Neutrophil (primary cell): ENCODE data around the gene PBX3.

Experiments used
- H3K27ac ChIP-seq: fragments of 200-600 bp; sonication (generic); 2 replicates; pipeline ENCODE4 v1.5.1; 2016; ENCODE audit warnings: mild to moderate bottlenecking, moderate library complexity
- H3K27me3 ChIP-seq: fragments of 200-600 bp; sonication (generic); 2 replicates; pipeline ENCODE4 v1.6.0; 2016; ENCODE audit warnings: mild to moderate bottlenecking
- H3K36me3 ChIP-seq: fragments of 200-600 bp; sonication (generic); 2 replicates; pipeline ENCODE4 v1.5.1; 2017
- H3K4me1 ChIP-seq, 2 experiments: fragments of 200-600 bp in 1 of 2; sonication (generic) in 1 of 2; 1 replicate in 1 of 2; 2 replicates in 1 of 2; pipeline versions ENCODE4 v1.5.1 to v1.6.1; 2013 to 2016; ENCODE audit warnings: low read depth in 1 of 2, low read length in 1 of 2, mild to moderate bottlenecking in 1 of 2, moderate library complexity in 1 of 2; ENCODE audit not compliant: control insufficient read depth in 1 of 2, insufficient read depth in 1 of 2
- H3K4me3 ChIP-seq, 2 experiments: fragments of 200-600 bp in 1 of 2; sonication (generic) in 1 of 2; 1 replicate in 1 of 2; 2 replicates in 1 of 2; pipeline ENCODE4 v1.5.1; 2013 to 2016; ENCODE audit warnings: low read depth in 1 of 2, low read length in 1 of 2, mild to moderate bottlenecking in 1 of 2, moderate library complexity in 1 of 2
- H3K9me3 ChIP-seq: fragments of 200-600 bp; sonication (generic); 2 replicates; pipeline ENCODE4 v1.5.1; 2016
- CTCF ChIP-seq: fragments of 200-600 bp; sonication (generic); IDR thresholded peaks from 2 replicates; pipeline ENCODE4 v1.5.1; 2016; ENCODE audit warnings: antibody characterized with exemption

PBX3 gene

DNA sequence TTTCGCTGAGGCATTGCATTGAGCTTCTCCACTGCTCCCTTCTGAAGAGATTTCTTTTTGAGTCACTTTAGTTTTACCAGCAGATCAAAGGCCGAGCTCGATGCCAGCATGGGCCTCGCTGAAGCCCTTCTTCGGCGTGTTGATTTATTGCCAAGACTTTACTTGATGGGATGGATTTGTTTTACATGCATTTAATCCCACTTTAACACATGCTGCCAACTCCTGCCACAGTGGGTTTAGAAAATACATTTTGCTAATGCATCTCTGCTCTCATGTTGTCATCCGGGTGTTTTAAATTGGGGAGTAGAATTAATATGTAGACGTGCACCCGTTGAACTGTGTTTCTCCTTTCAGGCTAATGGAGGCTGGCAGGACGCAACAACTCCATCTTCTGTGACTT, 218.3 kb downstream of the PBX3 start:
- no peak overlapping the region for H3K27ac ChIP-seq
- no peaks in the 10 kb centered on the region for H3K27me3 ChIP-seq
- peaks cover 8 to 11% of the 10 kb centered on the region in 2 experiments for H3K4me1 ChIP-seq
- no peaks in the 10 kb centered on the region for H3K9me3 ChIP-seq
- no peak overlapping the region for H3K4me3 ChIP-seq
- no peak for TF ChIP-seq CTCF
- peaks cover 34% of the 10 kb centered on the region for H3K36me3 ChIP-seq

DNA sequence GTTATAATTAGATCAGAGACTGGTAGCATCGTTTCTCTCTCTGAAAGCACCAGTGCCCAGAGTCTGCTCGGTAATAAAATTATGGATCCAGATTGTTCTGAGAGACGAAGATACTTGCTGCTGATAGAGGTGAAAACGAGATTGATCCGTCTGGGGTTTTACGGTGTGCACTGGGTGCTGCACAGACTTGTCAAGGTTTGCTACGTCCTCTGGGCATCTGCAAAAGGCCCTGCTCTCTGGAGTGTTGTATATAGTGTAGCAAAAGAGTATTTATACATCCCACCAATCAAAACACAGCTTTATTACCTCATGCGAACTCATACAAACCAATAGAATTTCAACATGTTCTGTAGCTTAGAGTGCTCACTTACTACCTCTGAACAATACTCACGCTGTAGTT, 219.3 kb downstream of the PBX3 start:
- Histone ChIP-seq H3K27ac (no peak overlapping the region), H3K4me3 (no peak overlapping the region), H3K27me3 (no peaks in the 10 kb centered on the region), H3K9me3 (no peaks in the 10 kb centered on the region), H3K4me1 (peaks cover 0 to 1% of the 10 kb centered on the region in 2 experiments), H3K36me3 (peaks cover 34% of the 10 kb centered on the region)
- TF ChIP-seq CTCF, result no peak

DNA sequence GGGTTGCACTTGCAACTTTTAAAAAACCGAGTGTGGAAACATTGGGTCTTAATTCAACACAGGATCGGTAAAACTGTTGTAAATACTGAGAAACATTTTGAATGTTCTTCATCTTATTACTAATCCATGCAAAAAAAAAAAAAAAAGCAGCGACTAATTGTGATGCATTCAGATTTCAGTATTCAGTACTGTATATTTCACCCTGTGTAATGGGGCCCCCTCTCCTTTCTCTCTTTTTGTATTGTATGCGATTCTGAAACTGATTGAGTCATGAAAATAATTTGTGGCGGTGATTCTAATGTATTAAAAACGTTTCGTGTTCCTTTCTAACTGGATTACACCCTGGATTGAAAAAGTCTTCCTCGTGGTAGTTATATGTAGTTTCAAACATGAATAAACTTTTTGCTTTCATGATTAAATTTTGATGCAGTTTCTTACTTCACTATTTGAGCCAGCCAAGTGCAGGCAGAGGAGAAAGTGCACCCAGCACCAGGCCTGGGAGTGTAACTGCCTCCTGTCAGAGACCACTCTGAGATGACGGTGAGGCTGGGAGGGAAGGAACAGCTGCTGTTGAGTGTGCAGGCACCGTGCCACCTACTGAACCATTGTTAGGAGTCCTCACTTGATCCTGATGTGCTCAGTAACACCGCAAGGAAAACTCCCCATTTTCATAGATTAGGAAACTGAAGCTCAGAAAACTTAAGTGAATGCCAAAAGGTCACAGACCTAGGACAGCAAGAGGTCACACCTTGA, 220.0 kb downstream of the PBX3 start:
- TF ChIP-seq CTCF, result no peak
- Histone ChIP-seq H3K4me3 (no peak overlapping the region), H3K9me3 (no peaks in the 10 kb centered on the region), H3K4me1 (no peaks in the 10 kb centered on the region), H3K36me3 (peaks cover 34% of the 10 kb centered on the region), H3K27me3 (no peaks in the 10 kb centered on the region), H3K27ac (no peak overlapping the region)

DNA sequence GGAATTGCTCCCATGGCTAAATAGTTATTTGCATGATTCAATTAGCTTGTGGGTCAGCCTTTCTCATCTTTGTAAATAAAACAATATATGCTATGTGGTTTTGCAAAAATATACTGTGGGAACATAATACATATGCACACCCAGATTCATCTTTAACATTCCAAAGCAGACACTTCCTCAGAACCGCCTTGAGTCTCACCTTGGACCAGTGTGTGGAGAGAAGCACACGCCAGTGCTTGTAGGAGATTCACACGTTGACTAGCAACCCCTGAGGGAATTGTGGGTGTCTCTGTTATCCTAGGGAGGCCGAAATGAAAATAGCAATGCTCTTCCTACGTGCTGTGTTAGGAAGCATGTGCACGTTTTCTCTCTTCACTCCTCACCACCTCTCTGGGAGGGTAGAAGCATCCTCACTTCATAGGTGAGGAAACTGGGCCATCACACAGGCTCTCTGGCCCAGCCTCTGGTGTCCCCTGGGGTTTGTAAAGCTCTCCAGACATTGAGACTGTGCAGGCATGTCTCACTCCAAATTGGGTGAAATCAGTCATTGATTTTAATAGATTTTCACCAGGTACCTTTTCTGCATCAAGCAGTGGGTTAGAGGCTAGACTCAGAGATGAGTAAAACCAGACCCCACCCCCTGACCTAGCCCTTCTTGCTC, 221.7 kb downstream of the PBX3 start:
- H3K27me3 ChIP-seq, result no peaks in the 10 kb centered on the region
- H3K4me3 ChIP-seq, result no peak overlapping the region
- peaks cover 24% of the 10 kb centered on the region for H3K36me3 ChIP-seq
- no peak overlapping the region for H3K27ac ChIP-seq
- no peaks in the 10 kb centered on the region for H3K9me3 ChIP-seq
- no peaks in the 10 kb centered on the region for H3K4me1 ChIP-seq
- TF ChIP-seq CTCF, result no peak

DNA sequence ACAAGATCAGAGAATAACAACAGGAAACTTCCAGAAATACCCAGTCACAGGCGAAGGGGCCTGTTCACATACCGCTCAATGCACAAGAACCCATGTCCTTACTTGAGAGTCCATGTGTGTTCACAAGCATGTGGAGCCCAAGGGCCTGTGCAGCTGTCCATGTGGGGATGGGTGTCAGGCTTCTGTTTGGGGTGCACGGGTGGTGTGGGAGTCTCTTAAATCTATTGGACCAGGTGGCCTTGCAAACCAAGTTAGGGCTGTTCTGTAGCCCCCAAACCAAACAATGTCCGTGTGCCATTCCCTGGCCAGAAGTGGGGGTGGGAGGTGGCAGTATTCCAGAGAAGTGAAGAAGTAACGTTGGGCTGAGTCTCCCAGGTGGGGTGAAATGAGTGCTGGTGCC, 222.3 kb downstream of the PBX3 start:
- no peaks in the 10 kb centered on the region for H3K9me3 ChIP-seq
- H3K36me3 ChIP-seq, result peaks cover 24% of the 10 kb centered on the region
- TF ChIP-seq CTCF, result no peak
- H3K4me3 ChIP-seq, result no peak overlapping the region
- H3K4me1 ChIP-seq, result no peaks in the 10 kb centered on the region
- no peaks in the 10 kb centered on the region for H3K27me3 ChIP-seq
- no peak overlapping the region for H3K27ac ChIP-seq
